Raji (cell line): ENCODE data around the gene CELSR2.

Experiments used
- POLR2A ChIP-seq: IDR thresholded peaks from 2 replicates; pipeline ENCODE4 v1.6.1; 2011; ENCODE audit warnings: low read depth, low read length, control low read depth; ENCODE audit not compliant: insufficient read depth

Gene CELSR2

GRCh38 chr1:109292364-109292763, 43.0 kb downstream of the CELSR2 start:
- TF ChIP-seq POLR2A, result no peak

- no peak for TF ChIP-seq POLR2A
These were observed 43.7 kb downstream of the CELSR2 start for GRCh38 chr1:109293026-109293425.

GRCh38 chr1:109294481-109294880, 45.1 kb downstream of the CELSR2 start:
- TF ChIP-seq POLR2A, result no peak

GRCh38 chr1:109295712-109296415, 46.5 kb downstream of the CELSR2 start:
- TF ChIP-seq POLR2A, result no peak

GRCh38 chr1:109296782-109297181, 47.4 kb downstream of the CELSR2 start:
- no peak for TF ChIP-seq POLR2A

- TF ChIP-seq POLR2A, result no peak
These were observed 49.6 kb downstream of the CELSR2 start for GRCh38 chr1:109298666-109299557.

- no peak for TF ChIP-seq POLR2A
These were observed 50.4 kb downstream of the CELSR2 start for GRCh38 chr1:109299558-109300343.

- no peak for TF ChIP-seq POLR2A
These were observed 51.4 kb downstream of the CELSR2 start for GRCh38 chr1:109300650-109301151.

GRCh38 chr1:109301874-109302273, 52.5 kb downstream of the CELSR2 start:
- no peak for TF ChIP-seq POLR2A

GRCh38 chr1:109304226-109304920, 55.0 kb downstream of the CELSR2 start:
- TF ChIP-seq POLR2A, result no peak

- TF ChIP-seq POLR2A, result no peak
These were observed 57.5 kb downstream of the CELSR2 start, which contains the start of gene MYBPHL for GRCh38 chr1:109306832-109307273. Gene MYBPHL (minus strand): TSS chr1:109307011. CDS start chr1:109306991, 20 bp downstream.

GRCh38 chr1:109307274-109308021, 58.1 kb downstream of the CELSR2 start:
- TF ChIP-seq POLR2A, result no peak

GRCh38 chr1:109309347-109309746, 60.0 kb downstream of the CELSR2 start:
- no peak for TF ChIP-seq POLR2A

- no peak for TF ChIP-seq POLR2A
These were observed 62.9 kb downstream of the CELSR2 start for GRCh38 chr1:109312246-109312645.
